HUES48 (cell line): ENCODE results near the gene HOXC13.
A peak's percentile ranks its signal among the peaks of the same experiment; 100 is the strongest.

ENCODE experiments used
- H3K27ac ChIP-seq: one replicate; pipeline ENCODE4 v1.7.0; 2013; ENCODE audit warnings: low read depth, low read length, inconsistent platforms
- H3K27me3 ChIP-seq: 2 replicates; pipeline ENCODE4 v1.6.1; 2013; ENCODE audit warnings: mild to moderate bottlenecking, low read length; ENCODE audit not compliant: control insufficient read depth, insufficient read depth
- H3K36me3 ChIP-seq: 2 replicates; pipeline ENCODE4 v1.6.1; 2013; ENCODE audit warnings: low read length; ENCODE audit not compliant: control insufficient read depth, insufficient read depth
- H3K4me1 ChIP-seq: 2 replicates; pipeline ENCODE4 v1.6.1; 2013; ENCODE audit warnings: mild to moderate bottlenecking, low read length; ENCODE audit not compliant: control insufficient read depth, insufficient read depth
- H3K4me3 ChIP-seq: 2 replicates; pipeline ENCODE4 v1.5.1; 2013; ENCODE audit warnings: mild to moderate bottlenecking, low read depth, low read length
- H3K9ac ChIP-seq: 2 replicates; pipeline ENCODE4 v1.6.1; 2013; ENCODE audit warnings: mild to moderate bottlenecking, low read depth, low read length, moderate library complexity
- H3K9me3 ChIP-seq: 2 replicates; pipeline ENCODE4 v1.6.1; 2013; ENCODE audit warnings: low read length; ENCODE audit not compliant: control insufficient read depth, insufficient read depth

The HOXC13 gene

GRCh38 chr12:53956914-53957536 is 18.4 kb downstream of the HOXC13 start:
- Histone ChIP-seq H3K4me3 (no peak overlapping the region), H3K4me1 (no peaks in the 10 kb centered on the region), H3K9ac (no peak overlapping the region), H3K9me3 (0 out of 2 replicates have a peak, but pooled peaks cover 3% of the 10 kb centered on the region), H3K36me3 (no peaks in the 10 kb centered on the region), H3K27ac (no peak overlapping the region), H3K27me3 (peaks cover 100% of the 10 kb centered on the region)

DNA sequence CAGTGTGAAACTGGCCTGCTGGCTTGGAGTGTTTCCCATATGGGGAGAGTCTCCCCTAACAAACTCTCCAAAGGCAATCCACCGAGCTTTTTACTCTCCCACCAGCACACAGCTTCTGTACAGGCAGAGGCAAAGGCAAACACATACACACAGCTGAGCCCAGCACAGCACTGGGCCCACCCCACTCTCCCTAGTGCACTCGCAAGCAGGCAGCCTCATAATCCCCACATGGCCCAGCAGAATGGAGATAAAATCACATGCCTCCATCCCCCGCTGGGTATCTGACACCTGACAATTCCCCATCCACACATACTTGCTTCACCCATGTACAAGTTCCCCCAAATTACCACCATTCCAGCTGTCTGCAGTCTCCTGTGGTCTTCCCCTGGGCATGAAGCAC is 19.5 kb downstream of the HOXC13 start:
- H3K9me3 ChIP-seq = 0 out of 2 replicates have a peak, but pooled peaks cover 3% of the 10 kb centered on the region
- peaks cover 100% of the 10 kb centered on the region for H3K27me3 ChIP-seq
- H3K27ac ChIP-seq = no peak overlapping the region
- no peaks in the 10 kb centered on the region for H3K36me3 ChIP-seq
- H3K9ac ChIP-seq = no peak overlapping the region
- no peaks in the 10 kb centered on the region for H3K4me1 ChIP-seq
- no peak overlapping the region for H3K4me3 ChIP-seq

- Histone ChIP-seq H3K27ac (no peak overlapping the region), H3K4me3 (no peak overlapping the region)
Observed at GRCh38 chr12:53959314-53959713, 20.7 kb downstream of the HOXC13 start.

GRCh38 chr12:53960187-53961024 is 21.8 kb downstream of the HOXC13 start:
- Histone ChIP-seq H3K27ac (no peak overlapping the region), H3K9ac (no peak overlapping the region), H3K36me3 (no peaks in the 10 kb centered on the region), H3K4me1 (no peaks in the 10 kb centered on the region), H3K27me3 (peaks cover 100% of the 10 kb centered on the region), H3K9me3 (no peaks in the 10 kb centered on the region), H3K4me3 (no peak overlapping the region)

More at GRCh38 chr12:53959314-53959713, 20.7 kb downstream of the HOXC13 start:
- Histone ChIP-seq H3K9me3 (no peaks in the 10 kb centered on the region), H3K9ac (no peak overlapping the region), H3K27me3 (peaks cover 100% of the 10 kb centered on the region), H3K4me1 (no peaks in the 10 kb centered on the region), H3K36me3 (no peaks in the 10 kb centered on the region)

DNA sequence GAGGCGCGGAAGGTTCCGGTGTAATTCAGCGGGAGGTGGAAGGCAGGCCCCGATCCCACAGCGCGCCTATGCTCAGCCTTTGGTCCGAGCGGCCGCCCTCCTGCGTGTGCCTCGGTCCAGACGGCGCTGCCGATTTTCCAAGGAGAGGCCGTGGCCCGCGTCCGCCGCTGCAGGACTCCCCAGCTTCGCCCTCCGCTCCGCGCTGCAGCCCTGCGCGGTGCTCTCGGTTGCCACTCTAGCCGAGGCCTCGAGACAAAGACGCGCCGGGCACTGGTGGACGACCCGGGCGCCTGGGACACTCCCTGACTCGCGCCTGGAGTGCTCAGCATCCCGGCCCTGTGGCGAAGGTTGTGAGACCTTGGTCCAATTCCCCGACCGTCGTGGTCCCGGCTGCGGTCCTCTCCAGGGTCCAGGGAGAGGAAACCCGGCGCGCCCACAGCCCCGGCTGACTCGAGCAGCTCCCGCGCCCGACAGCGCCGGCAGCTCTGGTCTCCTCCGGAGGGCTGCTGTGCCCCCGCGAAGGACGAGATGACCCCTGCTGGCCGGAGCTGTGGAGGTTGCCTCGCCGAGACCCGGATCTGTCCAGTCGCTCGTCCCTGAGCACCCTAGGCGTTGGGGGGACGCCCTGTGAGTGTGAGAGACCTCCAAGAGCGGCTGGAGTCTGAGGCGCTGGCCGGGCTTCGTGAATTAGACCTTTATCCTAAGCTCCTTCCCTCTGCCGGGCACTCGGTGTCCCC is 22.6 kb downstream of the HOXC13 start:
- Histone ChIP-seq H3K9me3 (no peaks in the 10 kb centered on the region), H3K9ac (no peak overlapping the region), H3K4me3 (no peak overlapping the region), H3K27ac (no peak overlapping the region), H3K27me3 (peaks cover 100% of the 10 kb centered on the region), H3K4me1 (no peaks in the 10 kb centered on the region), H3K36me3 (no peaks in the 10 kb centered on the region)

DNA sequence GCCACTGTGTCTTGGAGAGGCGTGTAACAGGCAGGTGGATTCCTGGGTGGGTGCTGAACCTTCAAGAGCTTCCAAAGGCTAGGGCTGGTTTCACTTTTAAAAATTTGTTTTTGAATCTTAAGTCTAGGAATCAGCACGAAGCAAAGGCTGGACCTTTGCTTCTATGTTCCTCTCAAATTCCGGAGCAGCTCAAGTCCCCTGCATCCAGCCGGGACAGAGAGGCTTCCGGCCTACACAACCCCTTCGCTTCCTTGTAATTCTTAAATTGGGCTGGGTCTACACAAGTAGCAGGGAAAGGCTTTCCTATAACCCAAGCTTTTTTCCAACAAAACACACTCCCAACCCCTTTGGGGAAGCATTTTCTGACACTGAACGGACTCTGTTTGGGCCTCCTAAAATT is 24.4 kb downstream of the HOXC13 start:
- H3K4me1 ChIP-seq = no peaks in the 10 kb centered on the region

DNA sequence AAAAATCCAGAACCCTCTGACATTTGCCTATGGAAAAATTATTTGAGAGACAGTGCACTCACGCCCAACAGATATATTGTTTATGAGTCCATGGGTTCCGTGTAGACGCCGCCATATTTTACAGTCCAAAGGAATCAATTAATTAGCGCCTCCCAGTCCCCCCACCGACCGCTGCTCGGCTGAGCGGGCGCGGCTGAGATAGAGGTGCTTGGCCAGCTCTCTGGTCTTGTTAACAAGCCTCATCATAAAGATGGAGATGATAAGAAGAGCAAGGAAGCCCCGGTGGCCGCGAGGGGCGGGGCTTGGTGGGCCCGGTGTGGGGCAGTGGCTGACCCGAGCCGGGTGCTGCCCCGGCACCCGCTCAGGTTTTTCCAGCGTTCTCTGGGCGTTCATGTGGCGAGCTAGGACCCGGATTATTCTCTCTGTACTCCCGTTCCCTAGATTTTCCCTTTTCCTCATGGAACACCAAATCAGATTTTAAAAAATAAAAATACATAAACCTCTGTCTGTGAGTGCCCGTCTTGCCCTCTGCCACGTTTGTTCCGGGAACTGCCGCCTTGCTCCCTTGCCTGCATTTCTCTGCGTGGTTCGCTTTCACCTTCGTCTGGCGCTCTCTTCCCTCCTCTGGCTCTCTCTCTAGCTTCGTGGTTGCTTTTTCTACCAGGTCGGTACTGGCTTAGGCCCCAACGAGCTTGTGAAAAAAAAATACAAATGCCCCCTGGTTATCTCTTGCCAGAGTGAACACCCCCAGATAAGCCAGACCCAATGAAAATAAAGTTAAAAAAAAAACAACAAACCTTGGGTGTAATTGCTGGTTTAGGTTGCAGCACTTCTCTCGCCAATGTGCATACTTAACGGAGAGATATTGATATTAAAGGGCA is 25.0 kb downstream of the HOXC13 start:
- Histone ChIP-seq H3K4me3 (no peak overlapping the region), H3K9ac (no peak overlapping the region), H3K27me3 (peaks cover 100% of the 10 kb centered on the region)

More for the DNA sequence above, 24.4 kb downstream of the HOXC13 start:
- Histone ChIP-seq H3K27ac (no peak overlapping the region), H3K27me3 (peaks cover 100% of the 10 kb centered on the region), H3K9me3 (no peaks in the 10 kb centered on the region), H3K9ac (no peak overlapping the region), H3K36me3 (no peaks in the 10 kb centered on the region), H3K4me3 (no peak overlapping the region)

GRCh38 chr12:53964315-53964713 is 25.7 kb downstream of the HOXC13 start:
- Histone ChIP-seq H3K9ac (no peak overlapping the region), H3K27me3 (peaks cover 100% of the 10 kb centered on the region), H3K27ac (no peak overlapping the region), H3K4me3 (no peak overlapping the region), H3K36me3 (no peaks in the 10 kb centered on the region), H3K4me1 (no peaks in the 10 kb centered on the region), H3K9me3 (no peaks in the 10 kb centered on the region)

More for the DNA sequence above, 25.0 kb downstream of the HOXC13 start:
- Histone ChIP-seq H3K36me3 (no peaks in the 10 kb centered on the region), H3K9me3 (no peaks in the 10 kb centered on the region), H3K4me1 (no peaks in the 10 kb centered on the region), H3K27ac (no peak overlapping the region)

GRCh38 chr12:53965281-53966084 is 26.9 kb downstream of the HOXC13 start:
- H3K9me3 ChIP-seq = no peaks in the 10 kb centered on the region
- H3K4me3 ChIP-seq = peak overlapping the region; percentile 29; the same call in 1 of the 2 replicates
- H3K27ac ChIP-seq = no peak overlapping the region

DNA sequence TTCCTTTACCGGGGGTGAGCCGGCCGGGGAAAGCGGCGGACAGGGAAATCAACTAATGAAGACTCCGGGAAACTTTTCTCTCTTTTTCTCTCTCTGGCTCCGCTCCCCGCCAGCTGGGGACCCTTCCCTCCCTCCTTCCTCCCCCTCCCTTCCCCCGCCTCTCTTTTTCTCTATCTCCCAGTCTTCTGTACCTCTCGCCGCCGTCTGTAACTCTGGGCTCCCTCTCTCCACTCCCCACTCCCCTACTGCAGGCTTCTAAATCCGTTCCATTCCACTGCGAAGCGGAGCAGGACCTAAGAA is 27.4 kb downstream of the HOXC13 start:
- peaks cover 100% of the 10 kb centered on the region for H3K27me3 ChIP-seq
- H3K4me3 ChIP-seq = peak overlapping the region; percentile 29; the same call in 1 of the 2 replicates
- no peaks in the 10 kb centered on the region for H3K36me3 ChIP-seq
- H3K4me1 ChIP-seq = no peaks in the 10 kb centered on the region
- no peak overlapping the region for H3K9ac ChIP-seq
- H3K27ac ChIP-seq = no peak overlapping the region
- H3K9me3 ChIP-seq = no peaks in the 10 kb centered on the region

More at GRCh38 chr12:53965281-53966084, 26.9 kb downstream of the HOXC13 start:
- Histone ChIP-seq H3K27me3 (peaks cover 100% of the 10 kb centered on the region), H3K4me1 (no peaks in the 10 kb centered on the region), H3K36me3 (no peaks in the 10 kb centered on the region), H3K9ac (no peak overlapping the region)
